Pons (tissue), 1 donor: ENCODE results near the gene MCL1.
"Not testable (repeated sequence)": the region's sequence is repeated elsewhere in the genome, so short reads cannot be mapped to it uniquely, and the experiment has no call there.

Experiments
- DNase-seq: peaks from one replicate; pipeline ENCODE4 v3.0.0-alpha.2; 2016; ENCODE audit warnings: low spot score

Gene MCL1

GRCh38 chr1:150579110-150579944 is at the start of gene MCL1:
Gene MCL1, minus strand, starts transcription at chr1:150579610. Its CDS starts 80 bp downstream, at chr1:150579530.
- peak; percentile 96 for DNase-seq

GRCh38 chr1:150628766-150629114 is 49.3 kb upstream of the MCL1 start:
- DNase-seq, result no peak

DNA sequence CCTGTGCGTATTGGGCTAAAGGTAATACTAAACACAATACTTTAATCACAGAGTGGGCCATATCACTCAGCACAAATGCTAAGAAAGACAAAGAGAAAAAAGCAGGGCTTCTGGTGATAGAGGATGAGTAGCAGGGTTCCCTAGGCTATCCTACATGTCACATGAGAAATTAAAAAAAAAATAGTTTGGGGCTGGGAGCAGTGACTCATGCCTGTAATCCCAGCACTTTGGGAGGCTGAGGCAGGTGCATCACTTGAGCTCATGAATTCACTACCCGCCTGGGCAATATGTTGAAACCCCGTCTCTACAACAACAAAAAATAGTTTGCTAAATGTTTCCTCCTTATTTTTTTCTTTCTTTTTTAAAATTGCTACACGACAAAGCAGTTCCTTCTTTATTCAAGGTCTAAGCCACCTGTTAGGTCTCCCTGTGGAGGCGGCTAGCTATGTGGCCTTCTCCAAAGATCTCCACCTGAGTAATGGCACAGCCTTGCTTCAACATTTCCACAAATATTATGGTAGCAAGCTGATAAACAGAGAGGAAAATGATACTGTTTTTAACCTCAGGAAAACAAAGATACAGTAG is 48.5 kb upstream of the MCL1 start:
- no peak for DNase-seq

GRCh38 chr1:150626150-150626549 is 46.7 kb upstream of the MCL1 start:
- DNase-seq, result no peak

GRCh38 chr1:150624546-150624945 is 45.1 kb upstream of the MCL1 start:
- not testable (repeated sequence) for DNase-seq

DNA sequence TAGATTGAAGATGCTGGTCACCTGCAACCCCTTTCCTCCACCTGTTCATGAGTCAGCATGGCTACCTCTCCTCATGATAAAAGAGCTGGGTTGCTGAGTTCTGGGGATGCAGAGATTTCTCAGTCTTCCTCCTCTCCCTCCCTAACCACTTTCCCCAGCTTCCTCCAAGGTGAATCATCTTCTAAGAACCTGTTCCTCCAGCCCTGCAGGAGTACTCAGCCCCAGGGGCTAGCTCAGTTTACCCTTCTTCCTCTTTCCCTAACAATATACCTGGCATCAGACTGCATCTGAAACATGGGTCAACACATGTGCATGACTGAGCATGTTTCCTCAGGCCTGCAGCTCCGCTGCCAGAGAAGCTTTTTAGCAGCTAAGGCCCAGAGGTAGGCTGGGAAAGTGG is 44.7 kb upstream of the MCL1 start:
- DNase-seq, result not testable (repeated sequence)

DNA sequence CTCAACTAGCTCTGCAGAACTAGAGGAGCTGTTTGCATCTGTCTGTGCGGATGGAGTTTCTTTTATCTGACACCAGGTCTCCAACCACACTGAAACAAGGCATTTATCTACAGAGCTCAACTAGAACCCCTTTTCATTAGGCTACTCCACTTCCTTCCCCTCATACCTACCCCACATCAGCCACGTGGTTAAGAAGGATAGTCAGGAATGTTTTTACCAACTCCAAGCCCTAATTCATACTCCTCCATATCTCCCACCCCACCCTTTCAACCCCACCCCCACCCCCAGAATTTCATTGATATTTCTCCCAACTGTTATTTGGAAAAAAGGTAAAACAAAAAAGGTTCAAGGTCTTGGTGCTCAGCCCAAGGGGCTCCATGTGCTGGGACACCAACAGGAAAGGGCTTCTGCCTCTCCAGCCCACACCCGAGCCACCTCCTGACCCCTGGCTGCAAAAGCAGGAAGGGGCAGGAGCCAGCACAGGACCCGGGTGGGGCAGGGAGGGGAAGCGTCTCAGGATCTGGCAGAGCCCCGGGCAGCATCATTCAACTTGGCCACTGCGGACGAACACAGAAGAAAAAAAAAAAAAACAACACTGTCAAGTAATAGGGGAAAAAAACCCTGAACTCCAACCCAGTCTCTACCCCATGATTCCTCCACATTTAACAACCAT is 43.0 kb upstream of the MCL1 start:
- no peak for DNase-seq

DNA sequence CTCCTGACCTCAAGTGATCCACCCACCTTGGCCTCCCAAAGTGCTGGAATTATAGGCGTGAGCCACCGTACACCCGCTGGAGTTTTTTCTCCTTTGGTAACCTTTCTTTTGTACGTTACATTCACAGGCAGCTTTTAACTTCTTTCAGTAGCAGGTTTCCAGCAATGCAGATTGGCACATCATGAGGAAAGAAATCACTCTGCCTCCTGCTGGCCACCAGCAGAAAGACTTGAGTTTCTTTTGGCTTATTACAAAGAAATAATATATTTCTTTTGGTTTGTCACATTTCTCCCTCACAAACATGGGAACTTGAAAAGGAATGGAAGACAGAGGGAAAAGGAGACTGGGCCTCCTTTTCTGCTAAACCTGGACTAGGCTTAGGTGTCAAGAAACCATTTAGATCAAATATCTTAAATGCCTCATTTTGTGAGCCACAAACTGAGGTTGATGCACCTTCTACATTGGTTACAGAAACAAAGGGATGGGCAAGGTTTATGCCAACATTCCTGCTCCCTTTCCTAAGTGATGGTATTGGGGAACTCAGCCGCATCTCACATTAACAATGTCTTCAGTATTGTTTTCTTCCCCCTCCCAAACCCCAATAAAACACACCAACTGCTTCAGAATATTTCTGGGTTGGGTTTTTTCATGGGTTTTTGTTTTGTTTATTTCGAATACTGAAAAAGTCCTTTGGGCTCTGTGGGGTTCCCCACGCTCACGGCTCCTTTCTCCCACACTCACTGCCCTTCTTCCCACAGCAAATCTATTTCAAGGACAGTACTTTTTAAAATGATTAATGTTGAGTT is 42.3 kb upstream of the MCL1 start:
- peak; percentile 59 for DNase-seq

DNA sequence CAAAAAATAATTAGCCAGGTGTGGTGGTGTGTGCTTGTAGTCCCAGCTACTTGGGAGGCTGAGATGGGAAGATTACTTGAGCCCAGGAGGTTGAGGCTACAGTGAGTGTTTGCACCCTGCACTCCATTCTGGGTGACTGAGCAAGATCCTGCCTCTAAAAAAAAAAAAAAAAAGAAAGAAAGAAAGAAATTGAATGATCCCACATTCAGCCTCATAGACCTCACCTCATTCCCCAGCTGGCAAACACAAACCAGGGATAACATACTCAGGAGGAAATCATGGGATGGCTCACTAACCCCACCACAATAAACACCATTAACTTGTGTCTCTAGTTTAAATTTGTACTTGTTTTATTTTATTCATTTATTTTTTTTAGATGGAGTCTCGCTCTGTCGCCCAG is 41.5 kb upstream of the MCL1 start:
- no peak for DNase-seq

DNA sequence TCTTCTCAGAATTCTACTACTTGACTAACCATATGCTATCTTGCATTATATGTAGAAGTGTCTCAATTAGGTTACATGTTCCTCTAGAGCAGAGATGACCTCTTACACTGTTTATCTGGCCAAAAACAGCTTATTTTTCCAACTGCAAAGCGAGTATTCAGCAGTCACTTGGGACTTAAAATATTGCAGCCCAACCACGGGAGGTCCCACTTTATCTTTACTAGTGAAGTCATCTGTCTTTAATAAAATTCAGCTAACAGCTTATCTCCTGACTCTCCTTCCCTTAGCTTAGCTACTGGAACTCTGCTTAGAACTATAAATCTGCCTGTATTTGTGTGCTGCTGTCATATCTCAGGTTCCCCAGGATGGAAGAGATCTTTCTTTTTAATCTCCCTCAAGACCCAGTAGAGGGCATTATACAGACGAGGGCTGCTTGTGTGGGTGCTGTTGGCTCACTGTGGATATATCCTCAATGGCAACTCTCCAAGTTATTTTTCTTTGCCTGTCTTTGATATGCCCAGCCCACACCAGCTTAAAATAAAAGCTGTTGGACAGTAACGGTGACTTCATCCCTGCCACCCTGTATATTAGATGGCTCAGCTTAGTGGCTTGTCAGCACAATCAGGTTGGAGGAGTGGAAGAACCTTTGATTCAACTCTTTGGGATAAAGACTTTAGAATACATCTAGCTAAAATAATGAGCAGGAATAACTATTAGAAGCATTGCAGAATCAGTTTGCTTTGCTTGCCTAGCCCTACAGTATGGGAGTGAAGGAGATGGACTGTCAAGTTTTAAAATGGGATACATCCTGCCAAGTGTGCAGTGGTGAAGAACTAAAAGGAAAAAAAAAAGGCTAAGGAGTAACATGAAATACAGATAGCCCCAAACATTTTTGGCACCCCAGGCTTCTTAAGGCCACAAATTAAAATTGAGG is 40.4 kb upstream of the MCL1 start:
- no peak for DNase-seq

DNA sequence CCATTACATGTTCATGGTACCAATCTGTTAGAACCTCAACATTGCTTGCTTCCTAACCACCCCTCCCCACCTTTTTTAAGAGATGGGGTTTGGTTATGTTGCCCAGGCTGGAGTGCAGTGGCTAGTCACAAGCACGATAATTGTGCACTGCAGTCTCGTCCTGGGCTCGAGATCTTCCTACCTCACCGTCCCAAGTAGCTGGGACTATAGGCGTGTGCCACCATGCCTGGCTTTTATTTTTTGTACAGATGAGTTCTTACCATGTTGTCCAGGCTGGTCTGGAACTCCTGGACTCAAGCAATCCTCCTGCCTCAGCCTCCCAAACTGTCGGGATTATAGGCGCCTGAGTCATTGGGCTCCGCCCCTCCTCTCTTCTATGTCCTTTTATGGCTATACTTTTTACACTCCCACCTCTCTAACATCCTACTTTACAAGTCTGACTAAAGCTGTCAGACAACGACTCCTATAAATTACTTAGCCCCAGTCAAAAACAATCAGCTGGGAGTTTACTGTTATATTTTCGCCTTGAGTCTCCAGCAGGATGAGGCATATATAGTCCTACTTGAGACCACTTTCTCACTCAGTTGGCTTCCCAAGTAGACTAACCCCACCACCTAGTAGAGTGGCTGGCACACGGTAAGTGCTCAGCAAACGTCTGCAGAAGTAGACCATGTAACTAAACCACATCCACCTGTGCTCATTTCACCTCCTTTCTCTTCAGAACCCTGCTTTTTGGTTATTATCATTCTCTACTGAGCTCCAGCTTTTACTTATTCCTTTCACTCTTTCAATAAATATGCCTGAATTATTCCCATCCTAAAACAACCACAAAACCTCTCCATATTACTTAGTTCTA is 36.2 kb upstream of the MCL1 start:
- DNase-seq, result no peak

- DNase-seq, result peak; percentile 86
Observed at GRCh38 chr1:150613061-150613920, 33.9 kb upstream of the MCL1 start.

- DNase-seq, result no peak
Observed at GRCh38 chr1:150612014-150612345, 32.6 kb upstream of the MCL1 start.

GRCh38 chr1:150610576-150610975 is 31.2 kb upstream of the MCL1 start:
- DNase-seq, result no peak

GRCh38 chr1:150609732-150610131 is 30.3 kb upstream of the MCL1 start:
- DNase-seq, result no peak

- DNase-seq, result no peak
Observed at GRCh38 chr1:150606463-150607142, 27.2 kb upstream of the MCL1 start.

- DNase-seq, result not testable (repeated sequence)
Observed at GRCh38 chr1:150605451-150605731, 26.0 kb upstream of the MCL1 start.

DNA sequence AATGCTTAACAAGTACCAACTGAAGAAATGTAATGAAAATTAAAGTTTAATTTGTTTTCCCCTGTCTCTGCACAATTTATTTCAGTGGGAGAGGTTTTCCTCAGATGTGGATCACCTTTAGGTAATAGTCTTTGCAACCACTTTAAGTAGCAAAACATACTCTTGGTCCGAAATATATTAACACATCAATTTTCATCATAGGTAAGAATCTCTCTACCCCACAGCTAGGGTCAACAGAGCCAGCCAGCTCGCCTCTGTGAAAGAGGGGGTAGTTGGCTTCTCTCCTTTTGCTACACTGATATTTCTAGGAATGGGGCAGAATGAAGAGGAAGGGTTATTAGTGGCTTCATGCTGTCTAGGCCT is 24.8 kb upstream of the MCL1 start:
- no peak for DNase-seq

DNA sequence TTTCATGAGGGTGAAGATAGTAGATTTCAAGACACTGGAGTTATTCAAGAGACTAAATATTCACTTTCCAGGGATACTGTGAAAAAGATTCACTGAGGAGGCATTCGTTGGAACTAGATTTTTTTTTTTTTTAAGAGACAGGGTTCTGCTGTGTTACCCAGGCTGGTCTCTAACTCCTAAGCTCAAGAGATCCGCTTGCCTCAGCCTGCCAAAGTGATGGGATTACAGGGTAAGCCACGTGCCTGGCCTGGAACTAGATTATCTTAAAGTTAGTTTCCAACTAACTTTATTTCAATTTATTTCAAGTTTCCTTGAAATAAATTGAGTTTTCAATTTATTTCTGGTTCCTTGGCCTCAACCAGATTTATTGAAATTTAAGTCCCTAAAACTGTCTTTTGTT is 24.3 kb upstream of the MCL1 start:
- no peak for DNase-seq
